ENCODE results near the gene PLEKHN1. TPM values are rescaled to one million over a fixed set of nuclear protein-coding genes. Genes with fewer than 3 reads are reported as not detected.
A peak's percentile ranks its signal among the peaks of the same experiment; 100 is the strongest.

The PLEKHN1 gene
- total RNA-seq, 2 donors from 2014 or later: 1.5 to 4.6 TPM

DNA sequence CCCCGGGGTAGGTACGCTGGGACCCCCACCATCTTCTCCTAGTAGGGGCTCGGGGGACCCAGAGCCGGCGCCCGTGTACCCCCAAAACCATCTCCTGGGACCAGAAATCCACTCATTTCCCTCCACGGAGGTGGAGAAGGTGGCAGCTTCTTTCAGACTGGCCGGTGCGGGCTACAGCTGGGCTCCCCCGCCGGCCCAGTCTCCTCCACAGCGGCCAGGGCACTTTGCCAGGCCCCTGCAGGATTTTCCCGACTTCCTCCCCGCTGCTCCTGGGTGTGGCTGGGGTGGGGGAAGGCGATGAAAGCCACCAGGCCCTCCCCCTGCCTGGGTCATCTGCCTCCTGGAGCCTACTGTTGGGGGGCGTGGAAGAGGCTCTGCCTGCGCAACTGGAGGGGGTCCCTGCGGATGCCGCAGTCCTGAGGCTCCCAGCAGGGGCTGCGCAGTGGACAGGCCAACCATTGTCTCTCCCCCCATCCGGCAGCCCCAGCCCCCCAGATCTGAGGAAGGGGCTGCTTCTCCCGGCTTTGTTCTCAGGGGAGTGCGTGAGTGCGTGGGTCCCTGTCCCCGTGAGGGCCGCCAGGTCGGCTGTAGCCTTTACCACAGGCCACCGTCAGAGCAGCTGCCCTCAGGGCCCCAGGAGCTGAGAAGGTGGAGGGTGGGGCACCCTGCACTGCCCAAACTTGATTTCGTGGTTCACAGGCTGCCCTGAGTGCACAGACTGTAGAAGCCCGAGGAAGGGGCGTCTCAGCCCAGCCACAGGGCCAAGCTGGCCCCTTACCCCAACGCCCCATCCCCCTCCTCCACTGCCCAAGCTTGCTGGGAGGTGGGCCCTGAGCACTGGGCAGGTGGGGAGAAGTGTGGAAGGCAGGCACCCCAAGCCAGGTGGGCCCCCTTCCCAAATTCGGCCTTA, 55.0 kb downstream of the PLEKHN1 start:
- Mint-ChIP-seq H3K9me3 (no peaks in the 10 kb centered on the region), H3K27me3 (ENCODE audit: insufficient read depth) (peaks cover 17% of the 10 kb centered on the region), H3K36me3 (ENCODE audit: low read depth) (peaks cover 19% of the 10 kb centered on the region), H3K4me3 (peak overlapping the region; percentile 59), H3K27ac (no peak overlapping the region), H3K4me1 (peaks cover 14% of the 10 kb centered on the region)
- no peaks in the 10 kb centered on the region for H3K27me3 ChIP-seq (ENCODE audit: control insufficient read depth, insufficient read depth, low read length, poor library complexity, severe bottlenecking)
- H3K4me1 ChIP-seq (ENCODE audit: control insufficient read depth, insufficient read depth, low read length): peaks cover 23% of the 10 kb centered on the region
- H3K4me3 ChIP-seq (ENCODE audit: low read length): peak overlapping the region; percentile 80
- peak; percentile 70 for DNase-seq
- H3K9ac ChIP-seq (ENCODE audit: extremely low read depth, low read length, poor library complexity, severe bottlenecking): peak overlapping the region; percentile 53
- H3K27ac ChIP-seq (ENCODE audit: low read depth, low read length): no peak overlapping the region
- WGBS, 2 experiments (ENCODE audit: insufficient coverage in 1 of 2, insufficient read length in 1 of 2): 20 to 33% methylated on average over 5 to 33 of the region's 33 CpGs
- peaks cover 23% of the 10 kb centered on the region for H3K36me3 ChIP-seq (ENCODE audit: control insufficient read depth, insufficient read depth, low read length)
- no peaks in the 10 kb centered on the region for H3K9me3 ChIP-seq (ENCODE audit: control insufficient read depth, low read length)
- TF ChIP-seq, protein P1, sequence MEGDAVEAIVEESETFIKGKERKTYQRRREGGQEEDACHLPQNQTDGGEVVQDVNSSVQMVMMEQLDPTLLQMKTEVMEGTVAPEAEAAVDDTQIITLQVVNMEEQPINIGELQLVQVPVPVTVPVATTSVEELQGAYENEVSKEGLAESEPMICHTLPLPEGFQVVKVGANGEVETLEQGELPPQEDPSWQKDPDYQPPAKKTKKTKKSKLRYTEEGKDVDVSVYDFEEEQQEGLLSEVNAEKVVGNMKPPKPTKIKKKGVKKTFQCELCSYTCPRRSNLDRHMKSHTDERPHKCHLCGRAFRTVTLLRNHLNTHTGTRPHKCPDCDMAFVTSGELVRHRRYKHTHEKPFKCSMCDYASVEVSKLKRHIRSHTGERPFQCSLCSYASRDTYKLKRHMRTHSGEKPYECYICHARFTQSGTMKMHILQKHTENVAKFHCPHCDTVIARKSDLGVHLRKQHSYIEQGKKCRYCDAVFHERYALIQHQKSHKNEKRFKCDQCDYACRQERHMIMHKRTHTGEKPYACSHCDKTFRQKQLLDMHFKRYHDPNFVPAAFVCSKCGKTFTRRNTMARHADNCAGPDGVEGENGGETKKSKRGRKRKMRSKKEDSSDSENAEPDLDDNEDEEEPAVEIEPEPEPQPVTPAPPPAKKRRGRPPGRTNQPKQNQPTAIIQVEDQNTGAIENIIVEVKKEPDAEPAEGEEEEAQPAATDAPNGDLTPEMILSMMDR (conservative IDR thresholded peaks at IDR 0.05): no peak

DNA sequence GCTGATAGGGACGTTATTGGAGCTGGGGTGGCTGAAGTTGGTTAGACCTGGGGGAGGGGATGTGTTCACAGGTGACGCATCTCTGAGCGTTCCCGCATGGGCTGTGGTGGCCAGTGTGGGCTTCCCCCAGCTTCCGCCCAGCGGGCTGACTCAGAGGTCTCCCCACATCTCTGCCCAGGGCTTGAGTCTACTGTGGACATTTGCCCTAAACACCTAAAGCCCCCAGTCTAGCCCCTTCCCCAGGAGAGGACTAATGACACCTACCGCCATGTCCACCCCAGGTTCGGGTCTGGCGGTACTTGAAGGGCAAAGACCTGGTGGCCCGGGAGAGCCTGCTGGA, 55.6 kb downstream of the PLEKHN1 start:
- H3K9me3 ChIP-seq (ENCODE audit: control insufficient read depth, low read length): no peaks in the 10 kb centered on the region
- peaks cover 23% of the 10 kb centered on the region for H3K4me1 ChIP-seq (ENCODE audit: control insufficient read depth, insufficient read depth, low read length)
- no peak overlapping the region for H3K27ac ChIP-seq (ENCODE audit: low read depth, low read length)
- peaks cover 29% of the 10 kb centered on the region for H3K36me3 ChIP-seq (ENCODE audit: control insufficient read depth, insufficient read depth, low read length)
- H3K27me3 ChIP-seq (ENCODE audit: control insufficient read depth, insufficient read depth, low read length, poor library complexity, severe bottlenecking): no peaks in the 10 kb centered on the region
- DNase-seq: no peak
- no peak overlapping the region for H3K27ac Mint-ChIP-seq
- TF ChIP-seq, protein P1 (conservative IDR thresholded peaks at IDR 0.05): no peak
- peak overlapping the region; percentile 59 for H3K4me3 Mint-ChIP-seq
- H3K9ac ChIP-seq (ENCODE audit: extremely low read depth, low read length, poor library complexity, severe bottlenecking): no peak overlapping the region
- peaks cover 14% of the 10 kb centered on the region for H3K4me1 Mint-ChIP-seq
- H3K4me3 ChIP-seq (ENCODE audit: low read length): peak overlapping the region; percentile 80
- H3K36me3 Mint-ChIP-seq (ENCODE audit: low read depth): peaks cover 19% of the 10 kb centered on the region
- no peaks in the 10 kb centered on the region for H3K9me3 Mint-ChIP-seq
- 94 to 96% methylated on average over 7 to 10 of the region's 10 CpGs for WGBS, 2 experiments (ENCODE audit: insufficient coverage in 1 of 2, insufficient read length in 1 of 2)
- H3K27me3 Mint-ChIP-seq (ENCODE audit: insufficient read depth): peaks cover 17% of the 10 kb centered on the region

DNA sequence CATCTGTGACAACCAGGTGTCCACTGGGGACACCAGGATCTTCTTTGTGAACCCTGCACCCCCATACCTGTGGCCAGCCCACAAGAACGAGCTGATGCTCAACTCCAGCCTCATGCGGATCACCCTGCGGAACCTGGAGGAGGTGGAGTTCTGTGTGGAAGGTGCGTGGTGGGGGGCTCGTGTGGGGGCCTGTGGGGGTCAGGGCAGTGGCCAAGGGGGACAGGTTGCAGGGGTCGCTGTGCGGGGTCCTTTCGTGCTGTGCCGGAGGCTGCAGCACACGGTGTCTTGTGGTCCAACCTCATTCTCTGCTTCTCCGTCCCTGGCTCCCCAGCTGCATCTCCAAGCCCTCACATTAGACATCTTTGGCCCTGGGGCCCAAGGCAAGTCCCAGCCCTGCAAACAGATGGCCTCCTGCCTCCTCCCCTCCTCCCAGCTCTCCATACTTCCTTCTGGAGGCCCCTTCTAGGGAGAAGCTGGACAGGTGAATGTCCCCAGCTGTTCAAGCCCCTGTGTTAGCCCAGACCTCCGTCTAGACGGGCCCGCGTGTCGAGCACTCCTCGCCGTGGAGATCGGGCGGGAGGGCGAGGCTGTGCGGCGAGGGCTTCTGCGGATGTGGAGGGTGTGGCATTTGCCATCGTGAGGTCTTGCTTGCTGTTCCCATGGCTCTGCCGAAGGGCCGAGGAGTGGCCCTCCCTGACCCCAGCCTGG, 56.2 kb downstream of the PLEKHN1 start:
- Histone ChIP-seq H3K4me3 (ENCODE audit: low read length) (peak overlapping the region; percentile 80), H3K9ac (ENCODE audit: extremely low read depth, low read length, poor library complexity, severe bottlenecking) (no peak overlapping the region), H3K27me3 (ENCODE audit: control insufficient read depth, insufficient read depth, low read length, poor library complexity, severe bottlenecking) (no peaks in the 10 kb centered on the region), H3K27ac (ENCODE audit: low read depth, low read length) (no peak overlapping the region), H3K4me1 (ENCODE audit: control insufficient read depth, insufficient read depth, low read length) (peaks cover 23% of the 10 kb centered on the region), H3K9me3 (ENCODE audit: control insufficient read depth, low read length) (no peaks in the 10 kb centered on the region), H3K36me3 (ENCODE audit: control insufficient read depth, insufficient read depth, low read length) (peaks cover 31% of the 10 kb centered on the region)
- H3K9me3 Mint-ChIP-seq: no peaks in the 10 kb centered on the region
- TF ChIP-seq, protein P1 (conservative IDR thresholded peaks at IDR 0.05): no peak
- peak overlapping the region; percentile 59 for H3K4me3 Mint-ChIP-seq
- no peak overlapping the region for H3K27ac Mint-ChIP-seq
- H3K36me3 Mint-ChIP-seq (ENCODE audit: low read depth): peaks cover 21% of the 10 kb centered on the region
- peaks cover 16% of the 10 kb centered on the region for H3K4me1 Mint-ChIP-seq
- no peak for DNase-seq
- WGBS, 2 experiments (ENCODE audit: insufficient coverage in 1 of 2, insufficient read length in 1 of 2): 95 to 96% methylated on average over 9 to 27 of the region's 27 CpGs
- H3K27me3 Mint-ChIP-seq (ENCODE audit: insufficient read depth): peaks cover 13% of the 10 kb centered on the region
